K562 (cell line): ENCODE data around the gene SP4. TPM values are rescaled to one million over a fixed set of nuclear protein-coding genes. Genes with fewer than 3 reads are reported as not detected.

ENCODE experiments used
- CEBPG ChIP-seq, 3 experiments: fragments of 200-800 bp in 1 of 3; sonication (Bioruptor generic) in 1 of 3; sonication (generic) in 1 of 3; formaldehyde crosslinking in 1 of 3; IDR thresholded peaks in 2 of 3; conservative IDR thresholded peaks in 1 of 3; 2 replicates each; pipeline versions ENCODE4 v1.6.1 to v1.8.0; 2016 to 2022; ENCODE audit warnings: missing compliant biosample characterization in 2 of 3, missing genetic modification characterization in 2 of 3, mild to moderate bottlenecking in 1 of 3, missing genetic modification reagents in 1 of 3
- CHD4 ChIP-seq: fragments of 200-600 bp; sonication (generic); IDR thresholded peaks from 3 replicates; pipeline ENCODE4 v1.6.1; 2012; ENCODE audit warnings: low read depth, mild to moderate bottlenecking, mixed read lengths, low read length, inconsistent platforms; ENCODE audit not compliant: insufficient read depth, insufficient replicate concordance, poor library complexity, severe bottlenecking
- EP300 ChIP-seq: IDR thresholded peaks from 2 replicates; pipeline ENCODE4 v1.6.1; 2012; ENCODE audit warnings: low read length, improper control_type of control experiment
- HDAC6 ChIP-seq: IDR thresholded peaks from 2 replicates; pipeline ENCODE4 v1.6.1; 2012; ENCODE audit warnings: low read depth, mild to moderate bottlenecking, control low read depth, inconsistent platforms, low read length, moderate library complexity
- HNRNPK ChIP-seq: fragments of 200-400 bp; formaldehyde crosslinking; IDR thresholded peaks from one replicate; pipeline ENCODE4 v1.6.1; 2018; ENCODE audit warnings: mild to moderate bottlenecking, low read depth, low read length; ENCODE audit not compliant: poor library complexity, severe bottlenecking
- TEAD2 ChIP-seq: fragments of 450-650 bp; IDR thresholded peaks from 2 replicates; pipeline ENCODE4 v1.6.1; 2016; ENCODE audit warnings: missing genetic modification characterization, control low read depth, missing compliant biosample characterization
- YY1 ChIP-seq, 3 experiments: IDR thresholded peaks; 2 replicates each; pipeline ENCODE4 v1.6.1; 2011; ENCODE audit warnings: low read length in 2 of 3, mild to moderate bottlenecking in 2 of 3, moderate library complexity in 2 of 3, borderline replicate concordance in 1 of 3, control low read depth in 1 of 3, low read depth in 1 of 3; ENCODE audit not compliant: insufficient read depth in 3 of 3, insufficient replicate concordance in 2 of 3, control insufficient read depth in 1 of 3, insufficient read length in 1 of 3; ENCODE audit errors: extremely low read depth in 1 of 3
- ZNF212 ChIP-seq: fragments of 450-650 bp; formaldehyde crosslinking; IDR thresholded peaks from 2 replicates; pipeline ENCODE4 v1.4.0; 2020; ENCODE audit warnings: mild to moderate bottlenecking
- polyA plus RNA-seq, 8 experiments: library from polyadenylated mRNA; depleted of rRNA in 4 of 8; stranded (reverse) in 5 of 8; unstranded in 3 of 8; fragments of >200 nt; fragmentation: Nextera tagmentation in 2 of 8; fragmentation: Illumina TruSeq in 1 of 8; extraction: Ambion mirVana in 2 of 8; extraction: Trizol in 1 of 8; gene quantifications; 2 replicates each; pipeline versions ENCODE4 v1.2.1 to v1.2.3, GENCODE V29; 2011 to 2014; ENCODE audit warnings: inconsistent platforms in 1 of 8, missing spikeins in 1 of 8
- total RNA-seq, 7 experiments: library from RNA; depleted of rRNA in 6 of 7; stranded (reverse); fragments of >200 nt in 6 of 7; fragmentation: Illumina TruSeq in 2 of 7; extraction: Trizol in 2 of 7; gene quantifications; 2 replicates each; pipeline versions ENCODE4 v1.2.1 to v1.2.3, GENCODE V29; 2011 to 2021; ENCODE audit warnings: low replicate concordance in 1 of 7
- TF ChIP-seq, protein P1 (sequence below): sonication (generic); formaldehyde crosslinking; IDR thresholded peaks from 2 replicates; pipeline ENCODE4 v1.8.1; 2022; ENCODE audit warnings: missing genetic modification reagents
- TF ChIP-seq, protein P2 (sequence below): fragments of 450-650 bp; formaldehyde crosslinking; IDR thresholded peaks from 2 replicates; pipeline ENCODE4 v1.4.0; 2020; ENCODE audit warnings: mild to moderate bottlenecking, moderate library complexity
- TF ChIP-seq, protein P3 (sequence below), 2 experiments: fragments of 450-650 bp in 1 of 2; sonication (generic) in 1 of 2; formaldehyde crosslinking in 1 of 2; IDR thresholded peaks; 2 replicates each; pipeline versions ENCODE4 v1.7.1 to v1.9.0; 2016 to 2022; ENCODE audit warnings: inconsistent platforms in 1 of 2, mild to moderate bottlenecking in 1 of 2, missing genetic modification reagents in 1 of 2

SP4 gene
- total and polyA plus RNA-seq, 9 of the 15 experiments (the other 6 are each of a cell fraction or from before 2014, with no cell fraction given): 2.4 to 9.4 (median 4.5) TPM

DNA sequence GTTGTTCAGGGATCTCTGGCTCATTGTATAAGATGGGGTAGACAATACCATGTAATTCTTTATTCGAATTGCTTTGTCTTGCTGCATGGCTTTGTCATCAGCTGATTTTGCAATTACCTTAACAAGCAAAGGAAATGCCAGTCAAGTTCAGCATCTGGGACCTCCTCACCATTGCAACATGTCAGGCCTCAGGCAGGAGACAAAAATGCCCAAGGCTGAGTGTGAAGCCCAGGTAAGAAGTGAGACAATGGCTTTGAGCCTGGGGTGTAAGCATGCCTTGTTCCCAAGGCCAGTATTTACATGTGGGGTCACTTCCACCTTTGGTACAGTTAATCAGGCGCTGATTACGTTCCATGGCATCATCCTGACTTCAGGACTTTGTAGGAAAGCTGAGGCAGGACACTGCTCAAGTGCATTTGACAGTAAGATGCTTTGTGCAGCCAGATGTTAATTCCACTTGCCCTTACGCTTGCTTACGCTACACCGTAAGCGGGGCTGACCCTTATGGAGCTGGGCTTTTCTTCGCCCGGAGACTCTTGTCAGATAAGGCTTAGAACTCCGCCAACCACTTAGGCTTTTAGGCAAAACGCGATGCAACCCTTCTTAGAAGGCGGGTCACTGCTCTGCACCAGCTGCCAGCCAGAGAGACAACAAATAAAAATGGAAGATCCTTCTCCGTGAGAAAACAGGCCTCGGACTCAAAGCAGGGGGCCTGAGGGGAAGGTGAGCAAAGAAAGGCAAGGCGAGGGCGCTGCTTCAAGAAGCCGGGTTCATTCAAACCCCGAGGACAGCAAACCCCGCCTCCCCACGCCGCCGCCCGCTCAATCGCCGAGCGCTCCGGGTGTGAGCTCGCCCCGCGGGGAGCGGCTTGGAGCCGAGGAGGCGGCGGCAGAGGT, 1.3 kb upstream of the SP4 start (continued):
- TF ChIP-seq TEAD2 (no peak), YY1 (IDR thresholded peaks at IDR 0.05; ENCODE audit: borderline replicate concordance in 1 of 3, control insufficient read depth in 1 of 3, extremely low read depth in 1 of 3, insufficient read depth in 3 of 3, insufficient read length in 1 of 3, insufficient replicate concordance in 2 of 3, low read depth in 1 of 3, low read length in 2 of 3) (no peak), EP300 (no peak), ZNF212 (CRISPR knock-in tag) (no peak), CEBPG (CRISPR knock-in tag; IDR thresholded peaks at IDR 0.05) (peak; percentile 66; the same call in 1 of the 2 replicates), CEBPG (tag; conservative IDR thresholded peaks at IDR 0.05 in 1 of 2, IDR thresholded peaks at IDR 0.05 in 1 of 2) (0 out of 4 replicates have a peak, but pooled peaks of 1 of the 2 experiments have one; percentile 29), CHD4 (no peak), HDAC6 (no peak), HNRNPK (no peak)
- TF ChIP-seq, protein P1, sequence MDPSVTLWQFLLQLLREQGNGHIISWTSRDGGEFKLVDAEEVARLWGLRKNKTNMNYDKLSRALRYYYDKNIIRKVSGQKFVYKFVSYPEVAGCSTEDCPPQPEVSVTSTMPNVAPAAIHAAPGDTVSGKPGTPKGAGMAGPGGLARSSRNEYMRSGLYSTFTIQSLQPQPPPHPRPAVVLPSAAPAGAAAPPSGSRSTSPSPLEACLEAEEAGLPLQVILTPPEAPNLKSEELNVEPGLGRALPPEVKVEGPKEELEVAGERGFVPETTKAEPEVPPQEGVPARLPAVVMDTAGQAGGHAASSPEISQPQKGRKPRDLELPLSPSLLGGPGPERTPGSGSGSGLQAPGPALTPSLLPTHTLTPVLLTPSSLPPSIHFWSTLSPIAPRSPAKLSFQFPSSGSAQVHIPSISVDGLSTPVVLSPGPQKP (CRISPR knock-in tag): no peak
- TF ChIP-seq, protein P2, sequence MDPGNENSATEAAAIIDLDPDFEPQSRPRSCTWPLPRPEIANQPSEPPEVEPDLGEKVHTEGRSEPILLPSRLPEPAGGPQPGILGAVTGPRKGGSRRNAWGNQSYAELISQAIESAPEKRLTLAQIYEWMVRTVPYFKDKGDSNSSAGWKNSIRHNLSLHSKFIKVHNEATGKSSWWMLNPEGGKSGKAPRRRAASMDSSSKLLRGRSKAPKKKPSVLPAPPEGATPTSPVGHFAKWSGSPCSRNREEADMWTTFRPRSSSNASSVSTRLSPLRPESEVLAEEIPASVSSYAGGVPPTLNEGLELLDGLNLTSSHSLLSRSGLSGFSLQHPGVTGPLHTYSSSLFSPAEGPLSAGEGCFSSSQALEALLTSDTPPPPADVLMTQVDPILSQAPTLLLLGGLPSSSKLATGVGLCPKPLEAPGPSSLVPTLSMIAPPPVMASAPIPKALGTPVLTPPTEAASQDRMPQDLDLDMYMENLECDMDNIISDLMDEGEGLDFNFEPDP (CRISPR knock-in tag): no peak
- TF ChIP-seq, protein P3, sequence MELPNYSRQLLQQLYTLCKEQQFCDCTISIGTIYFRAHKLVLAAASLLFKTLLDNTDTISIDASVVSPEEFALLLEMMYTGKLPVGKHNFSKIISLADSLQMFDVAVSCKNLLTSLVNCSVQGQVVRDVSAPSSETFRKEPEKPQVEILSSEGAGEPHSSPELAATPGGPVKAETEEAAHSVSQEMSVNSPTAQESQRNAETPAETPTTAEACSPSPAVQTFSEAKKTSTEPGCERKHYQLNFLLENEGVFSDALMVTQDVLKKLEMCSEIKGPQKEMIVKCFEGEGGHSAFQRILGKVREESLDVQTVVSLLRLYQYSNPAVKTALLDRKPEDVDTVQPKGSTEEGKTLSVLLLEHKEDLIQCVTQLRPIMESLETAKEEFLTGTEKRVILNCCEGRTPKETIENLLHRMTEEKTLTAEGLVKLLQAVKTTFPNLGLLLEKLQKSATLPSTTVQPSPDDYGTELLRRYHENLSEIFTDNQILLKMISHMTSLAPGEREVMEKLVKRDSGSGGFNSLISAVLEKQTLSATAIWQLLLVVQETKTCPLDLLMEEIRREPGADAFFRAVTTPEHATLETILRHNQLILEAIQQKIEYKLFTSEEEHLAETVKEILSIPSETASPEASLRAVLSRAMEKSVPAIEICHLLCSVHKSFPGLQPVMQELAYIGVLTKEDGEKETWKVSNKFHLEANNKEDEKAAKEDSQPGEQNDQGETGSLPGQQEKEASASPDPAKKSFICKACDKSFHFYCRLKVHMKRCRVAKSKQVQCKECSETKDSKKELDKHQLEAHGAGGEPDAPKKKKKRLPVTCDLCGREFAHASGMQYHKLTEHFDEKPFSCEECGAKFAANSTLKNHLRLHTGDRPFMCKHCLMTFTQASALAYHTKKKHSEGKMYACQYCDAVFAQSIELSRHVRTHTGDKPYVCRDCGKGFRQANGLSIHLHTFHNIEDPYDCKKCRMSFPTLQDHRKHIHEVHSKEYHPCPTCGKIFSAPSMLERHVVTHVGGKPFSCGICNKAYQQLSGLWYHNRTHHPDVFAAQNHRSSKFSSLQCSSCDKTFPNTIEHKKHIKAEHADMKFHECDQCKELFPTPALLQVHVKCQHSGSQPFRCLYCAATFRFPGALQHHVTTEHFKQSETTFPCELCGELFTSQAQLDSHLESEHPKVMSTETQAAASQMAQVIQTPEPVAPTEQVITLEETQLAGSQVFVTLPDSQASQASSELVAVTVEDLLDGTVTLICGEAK (IDR thresholded peaks at IDR 0.05): no peak
- TF ChIP-seq, protein P3 (CRISPR knock-in tag; IDR thresholded peaks at IDR 0.05): no peak
